ENCODE data around the gene BRPF3.
A peak's percentile ranks its signal among the peaks of the same experiment; 100 is the strongest.

Gene BRPF3

DNA sequence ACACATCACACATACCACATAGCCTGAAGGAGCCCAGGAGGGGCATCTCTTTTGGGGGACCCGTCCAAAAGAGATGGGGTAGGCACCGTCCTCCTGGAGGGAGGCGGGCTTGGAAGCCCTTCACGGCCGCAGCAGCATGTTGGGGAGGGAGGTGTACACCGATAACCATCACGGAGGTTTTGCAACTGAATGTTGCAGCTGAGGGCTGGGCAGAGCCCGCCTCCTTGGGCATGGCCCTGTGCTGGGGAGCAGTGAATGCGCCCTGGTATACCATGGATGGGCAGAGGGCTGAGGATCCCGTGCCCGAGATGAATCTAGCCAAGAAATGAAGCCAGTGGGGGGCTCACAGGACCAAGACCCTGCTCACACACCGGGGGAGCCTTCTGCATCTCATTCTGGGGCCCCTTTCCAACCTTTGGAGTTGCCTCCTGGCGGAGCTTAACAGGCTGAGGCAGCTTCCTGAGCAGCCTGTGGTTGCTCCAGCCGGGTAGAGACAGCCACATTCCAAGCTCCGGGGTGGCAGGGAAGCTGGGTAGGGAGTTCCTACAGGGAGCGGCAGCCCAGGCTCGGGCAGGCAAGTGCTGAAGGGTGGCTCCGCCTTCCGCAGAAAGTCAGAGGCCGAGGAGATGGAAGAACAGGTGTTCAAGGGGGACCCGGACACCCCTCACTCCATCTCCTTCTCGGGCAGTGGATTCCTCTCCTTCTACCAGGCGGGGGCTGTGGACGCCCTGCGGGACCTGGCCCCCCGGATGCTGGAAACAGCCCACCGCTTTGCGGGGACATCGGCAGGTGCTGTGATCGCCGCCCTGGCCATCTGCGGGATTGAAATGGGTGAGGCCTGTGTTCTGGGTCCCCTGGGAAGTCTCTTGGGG, 73.5 kb downstream of the BRPF3 start, which contains the start of gene PNPLA1:
Gene PNPLA1, plus strand, starts transcription at position 227 of the 872 bp plus-strand sequence. Its CDS starts 400 bp downstream, at position 627.
- peaks cover 11% of the 10 kb centered on the region for H3K9me3 ChIP-seq (ENCODE audit: control insufficient read depth, low read length)
- no peak within 1 kb of the TSS for H4K8ac ChIP-seq (ENCODE audit: low read length)
- no peak within 1 kb of the TSS for H3K4ac ChIP-seq (ENCODE audit: low read depth in 1 of 2, low read length in 2 of 2)
- no peak within 1 kb of the TSS for H2BK120ac ChIP-seq (ENCODE audit: low read depth, low read length)
- H3K18ac ChIP-seq (ENCODE audit: low read depth in 1 of 2, low read length in 2 of 2), result peak within 1 kb of the TSS in 1 of 2 experiments; percentile 35
- no peak within 1 kb of the TSS for H3K9ac ChIP-seq (ENCODE audit: low read length)
- H3K23ac ChIP-seq (ENCODE audit: low read length in 2 of 2), result no peak within 1 kb of the TSS
- DNase-seq, result no peak
- H3K14ac ChIP-seq (ENCODE audit: low read length in 2 of 2), result peak within 1 kb of the TSS in 1 of 2 experiments; percentile 33
- H2AK5ac ChIP-seq (ENCODE audit: low read length, severe bottlenecking), result no peak within 1 kb of the TSS
- H4K91ac ChIP-seq (ENCODE audit: low read length), result no peak within 1 kb of the TSS
- no peak within 1 kb of the TSS for H2BK5ac ChIP-seq (ENCODE audit: low read depth, low read length, poor library complexity, severe bottlenecking)
- peaks cover 1% of the 10 kb centered on the region for H3K4me1 ChIP-seq (ENCODE audit: control insufficient read depth, insufficient read depth, low read depth, low read length)
- H2AFZ ChIP-seq (ENCODE audit: low read depth, low read length), result no peak within 1 kb of the TSS
- H3K4me3 ChIP-seq (ENCODE audit: insufficient read depth in 1 of 2, low read depth in 1 of 2, low read length in 2 of 2), result no peak within 1 kb of the TSS
- WGBS, result 81% methylated on average over 28 of the region's 32 CpGs
- no peak within 1 kb of the TSS for H3K4me2 ChIP-seq (ENCODE audit: low read length, poor library complexity, severe bottlenecking)
- no peak within 1 kb of the TSS for H3K27ac ChIP-seq (ENCODE audit: low read length, poor library complexity, severe bottlenecking)
- H2BK12ac ChIP-seq (ENCODE audit: low read length in 2 of 2), result no peak within 1 kb of the TSS
- no peaks in the 10 kb centered on the region for H3K36me3 ChIP-seq (ENCODE audit: control insufficient read depth in 1 of 2, insufficient read depth in 2 of 2, low read depth in 1 of 2, low read length in 2 of 2)
- H2BK15ac ChIP-seq (ENCODE audit: low read depth, poor library complexity, severe bottlenecking), result no peak within 1 kb of the TSS
- peaks cover 51 to 56% of the 10 kb centered on the region in 2 experiments for H3K27me3 ChIP-seq (ENCODE audit: control insufficient read depth in 1 of 2, insufficient read depth in 1 of 2, low read length in 2 of 2)
- no peaks in the 10 kb centered on the region for H3K79me1 ChIP-seq (replicated peaks; ENCODE audit: low read length, poor library complexity, severe bottlenecking)

DNA sequence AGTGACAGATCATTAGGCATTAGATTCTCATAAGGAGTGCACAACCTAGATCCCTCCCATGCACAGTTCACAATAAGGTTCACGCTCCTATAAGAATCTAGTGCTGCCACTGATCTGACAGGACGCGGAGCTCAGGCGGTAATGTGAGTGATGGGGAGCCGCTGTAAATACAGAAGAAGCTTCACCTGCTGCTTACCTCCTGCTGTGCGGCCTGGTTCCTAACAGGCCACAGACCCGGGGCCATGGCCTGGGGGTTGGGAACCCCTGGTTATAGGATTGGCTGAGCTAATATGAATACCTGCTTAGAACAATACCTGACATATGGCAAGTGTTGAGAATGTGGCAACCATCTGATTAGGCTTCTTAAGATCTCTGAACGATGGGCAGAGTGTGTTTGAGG, 75.7 kb downstream of the BRPF3 start:
- no peak overlapping the region for H2BK12ac ChIP-seq (ENCODE audit: low read length in 2 of 2)
- H3K4me3 ChIP-seq (ENCODE audit: insufficient read depth in 1 of 2, low read depth in 1 of 2, low read length in 2 of 2), result no peak overlapping the region
- no peak overlapping the region for H2BK120ac ChIP-seq (ENCODE audit: low read depth, low read length)
- H4K8ac ChIP-seq (ENCODE audit: low read length), result no peak overlapping the region
- H3K36me3 ChIP-seq (ENCODE audit: control insufficient read depth in 1 of 2, insufficient read depth in 2 of 2, low read depth in 1 of 2, low read length in 2 of 2), result no peaks in the 10 kb centered on the region
- no peak overlapping the region for H3K23ac ChIP-seq (ENCODE audit: low read length in 2 of 2)
- no peak overlapping the region for H2AFZ ChIP-seq (ENCODE audit: low read depth, low read length)
- H3K18ac ChIP-seq (ENCODE audit: low read depth in 1 of 2, low read length in 2 of 2), result no peak overlapping the region
- WGBS, result 80% methylated on average over 8 of the region's 8 CpGs
- H3K79me1 ChIP-seq (replicated peaks; ENCODE audit: low read length, poor library complexity, severe bottlenecking), result no peaks in the 10 kb centered on the region
- H2BK5ac ChIP-seq (ENCODE audit: low read depth, low read length, poor library complexity, severe bottlenecking), result no peak overlapping the region
- H3K27me3 ChIP-seq (ENCODE audit: control insufficient read depth in 1 of 2, insufficient read depth in 1 of 2, low read length in 2 of 2), result peaks cover 61 to 67% of the 10 kb centered on the region in 2 experiments
- peaks cover 1% of the 10 kb centered on the region for H3K4me1 ChIP-seq (ENCODE audit: control insufficient read depth, insufficient read depth, low read depth, low read length)
- DNase-seq, result no peak
- H2AK5ac ChIP-seq (ENCODE audit: low read length, severe bottlenecking), result no peak overlapping the region
- no peak overlapping the region for H3K9ac ChIP-seq (ENCODE audit: low read length)
- no peak overlapping the region for H3K4me2 ChIP-seq (ENCODE audit: low read length, poor library complexity, severe bottlenecking)
- H4K91ac ChIP-seq (ENCODE audit: low read length), result no peak overlapping the region
- no peak overlapping the region for H3K27ac ChIP-seq (ENCODE audit: low read length, poor library complexity, severe bottlenecking)
- no peak overlapping the region for H3K4ac ChIP-seq (ENCODE audit: low read depth in 1 of 2, low read length in 2 of 2)
- no peak overlapping the region for H3K14ac ChIP-seq (ENCODE audit: low read length in 2 of 2)
- H2BK15ac ChIP-seq (ENCODE audit: low read depth, poor library complexity, severe bottlenecking), result no peak overlapping the region
- H3K9me3 ChIP-seq (ENCODE audit: control insufficient read depth, low read length), result no peaks in the 10 kb centered on the region

- H2AFZ ChIP-seq (ENCODE audit: low read depth, low read length), result no peak overlapping the region
- H3K9ac ChIP-seq (ENCODE audit: low read length), result no peak overlapping the region
- no peak overlapping the region for H3K14ac ChIP-seq (ENCODE audit: low read length in 2 of 2)
- no peak overlapping the region for H2BK12ac ChIP-seq (ENCODE audit: low read length in 2 of 2)
- H2BK5ac ChIP-seq (ENCODE audit: low read depth, low read length, poor library complexity, severe bottlenecking), result no peak overlapping the region
- no peak overlapping the region for H3K23ac ChIP-seq (ENCODE audit: low read length in 2 of 2)
- H3K4me1 ChIP-seq (ENCODE audit: control insufficient read depth, insufficient read depth, low read depth, low read length), result peaks cover 1% of the 10 kb centered on the region
- no peaks in the 10 kb centered on the region for H3K36me3 ChIP-seq (ENCODE audit: control insufficient read depth in 1 of 2, insufficient read depth in 2 of 2, low read depth in 1 of 2, low read length in 2 of 2)
- no peak overlapping the region for H3K4me2 ChIP-seq (ENCODE audit: low read length, poor library complexity, severe bottlenecking)
- H4K91ac ChIP-seq (ENCODE audit: low read length), result no peak overlapping the region
- no peak overlapping the region for H3K4me3 ChIP-seq (ENCODE audit: insufficient read depth in 1 of 2, low read depth in 1 of 2, low read length in 2 of 2)
- 100% methylated on average over 2 of the region's 5 CpGs for WGBS
- no peak overlapping the region for H2BK120ac ChIP-seq (ENCODE audit: low read depth, low read length)
- H4K8ac ChIP-seq (ENCODE audit: low read length), result no peak overlapping the region
- no peaks in the 10 kb centered on the region for H3K79me1 ChIP-seq (replicated peaks; ENCODE audit: low read length, poor library complexity, severe bottlenecking)
- no peak overlapping the region for H2AK5ac ChIP-seq (ENCODE audit: low read length, severe bottlenecking)
- no peak for DNase-seq
- H2BK15ac ChIP-seq (ENCODE audit: low read depth, poor library complexity, severe bottlenecking), result no peak overlapping the region
- no peak overlapping the region for H3K4ac ChIP-seq (ENCODE audit: low read depth in 1 of 2, low read length in 2 of 2)
- no peaks in the 10 kb centered on the region for H3K9me3 ChIP-seq (ENCODE audit: control insufficient read depth, low read length)
- H3K27ac ChIP-seq (ENCODE audit: low read length, poor library complexity, severe bottlenecking), result no peak overlapping the region
- peaks cover 66 to 69% of the 10 kb centered on the region in 2 experiments for H3K27me3 ChIP-seq (ENCODE audit: control insufficient read depth in 1 of 2, insufficient read depth in 1 of 2, low read length in 2 of 2)
- no peak overlapping the region for H3K18ac ChIP-seq (ENCODE audit: low read depth in 1 of 2, low read length in 2 of 2)
Observed at GRCh38 chr6:36273067-36273466, 76.5 kb downstream of the BRPF3 start.

- Histone ChIP-seq H2AFZ (ENCODE audit: low read depth, low read length) (no peak overlapping the region), H2BK12ac (ENCODE audit: low read length in 2 of 2) (no peak overlapping the region), H2BK5ac (ENCODE audit: low read depth, low read length, poor library complexity, severe bottlenecking) (no peak overlapping the region), H3K36me3 (ENCODE audit: control insufficient read depth in 1 of 2, insufficient read depth in 2 of 2, low read depth in 1 of 2, low read length in 2 of 2) (no peaks in the 10 kb centered on the region), H4K91ac (ENCODE audit: low read length) (no peak overlapping the region), H3K23ac (ENCODE audit: low read length in 2 of 2) (no peak overlapping the region), H3K4me1 (ENCODE audit: control insufficient read depth, insufficient read depth, low read depth, low read length) (no peaks in the 10 kb centered on the region), H3K9ac (ENCODE audit: low read length) (no peak overlapping the region), H4K8ac (ENCODE audit: low read length) (no peak overlapping the region), H2BK15ac (ENCODE audit: low read depth, poor library complexity, severe bottlenecking) (no peak overlapping the region), H3K14ac (ENCODE audit: low read length in 2 of 2) (no peak overlapping the region), H3K27me3 (ENCODE audit: control insufficient read depth in 1 of 2, insufficient read depth in 1 of 2, low read length in 2 of 2) (peaks cover 69 to 71% of the 10 kb centered on the region in 2 experiments), H2BK120ac (ENCODE audit: low read depth, low read length) (no peak overlapping the region), H2AK5ac (ENCODE audit: low read length, severe bottlenecking) (no peak overlapping the region), H3K79me1 (replicated peaks; ENCODE audit: low read length, poor library complexity, severe bottlenecking) (no peaks in the 10 kb centered on the region), H3K9me3 (ENCODE audit: control insufficient read depth, low read length) (no peaks in the 10 kb centered on the region), H3K27ac (ENCODE audit: low read length, poor library complexity, severe bottlenecking) (no peak overlapping the region), H3K4me2 (ENCODE audit: low read length, poor library complexity, severe bottlenecking) (no peak overlapping the region), H3K4ac (ENCODE audit: low read depth in 1 of 2, low read length in 2 of 2) (no peak overlapping the region), H3K4me3 (ENCODE audit: insufficient read depth in 1 of 2, low read depth in 1 of 2, low read length in 2 of 2) (no peak overlapping the region), H3K18ac (ENCODE audit: low read depth in 1 of 2, low read length in 2 of 2) (no peak overlapping the region)
- DNase-seq, result no peak
- 87% methylated on average over 13 of the region's 15 CpGs for WGBS
Observed at GRCh38 chr6:36273802-36274514, 77.4 kb downstream of the BRPF3 start.

All from mesenchymal stem cell (in vitro differentiated cells and primary cell).